Activated naive CD8-positive, alpha-beta T cell treated with anti-CD3 and anti-CD28 coated beads, Interleukin-2, amount 10 ng/mL, durations not matched to agents 7 days and 5 days (primary cell): ENCODE results near the gene FAM3C. TPM values are rescaled to one million over a fixed set of nuclear protein-coding genes. Genes with fewer than 3 reads are reported as not detected.

ENCODE experiments used
- ATAC-seq: fragments of 150-1000 bp; cut with Tn5 transposase; one replicate; pipeline ENCODE4 v1.10.0; 2021; ENCODE audit warnings: low read depth, moderate library complexity
- POLR2A ChIA-PET: fragments of 350-600 bp; sonication (Branson Sonifier 250); formaldehyde crosslinking; loops from one replicate; lab custom pipeline; 2021; ENCODE audit warnings: antibody characterized with exemption; lab: Charles Lee
- DNase-seq: peaks from one replicate; pipeline ENCODE4 v3.0.0; 2021
- H3K27ac Mint-ChIP-seq: one replicate; pipeline ENCODE4 v1.8.0; 2022; ENCODE audit warnings: mild to moderate bottlenecking, mixed read lengths
- H3K27me3 Mint-ChIP-seq: one replicate; pipeline ENCODE4 v1.8.0; 2022; ENCODE audit warnings: mild to moderate bottlenecking, moderate library complexity, mixed read lengths
- H3K36me3 Mint-ChIP-seq: one replicate; pipeline ENCODE4 v1.8.0; 2021; ENCODE audit warnings: mild to moderate bottlenecking, mixed read lengths
- H3K4me1 Mint-ChIP-seq: one replicate; pipeline ENCODE4 v1.8.0; 2021; ENCODE audit warnings: mixed read lengths
- H3K4me3 Mint-ChIP-seq: one replicate; pipeline ENCODE4 v1.8.0; 2022; ENCODE audit warnings: mild to moderate bottlenecking, moderate library complexity, mixed read lengths
- H3K9me3 Mint-ChIP-seq: one replicate; pipeline ENCODE4 v1.8.0; 2021; ENCODE audit warnings: mixed read lengths
- total RNA-seq, 2 experiments: library from RNA; stranded (reverse); gene quantifications; one replicate each; pipeline ENCODE4 v1.2.3, GENCODE V29; 2021

The FAM3C gene
- total RNA-seq, 2 experiments from 2014 or later: 21.4 to 21.8 TPM

DNA sequence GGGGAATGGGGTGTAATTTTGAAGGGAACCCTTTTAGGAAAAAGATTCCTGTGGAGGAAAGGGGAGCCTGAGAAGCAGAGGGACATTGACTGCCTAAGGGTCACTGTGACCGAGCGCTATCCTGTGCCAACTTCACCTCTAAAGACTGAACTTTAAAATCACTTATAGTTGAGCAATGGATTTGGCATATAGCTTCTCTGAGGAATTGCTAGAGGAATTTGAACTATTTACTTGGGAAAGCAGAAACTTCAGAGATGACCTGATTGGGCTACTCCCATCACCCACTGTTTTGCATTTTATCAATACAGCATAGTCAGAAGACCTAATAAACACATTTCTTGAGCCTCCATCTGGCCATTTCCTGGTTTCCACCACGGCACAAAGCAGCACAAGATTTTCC, 91.0 kb downstream of the FAM3C start:
- H3K4me3 Mint-ChIP-seq: no peak overlapping the region
- peaks cover 6% of the 10 kb centered on the region for H3K27me3 Mint-ChIP-seq
- H3K27ac Mint-ChIP-seq: no peak overlapping the region
- no peaks in the 10 kb centered on the region for H3K9me3 Mint-ChIP-seq
- H3K4me1 Mint-ChIP-seq: no peaks in the 10 kb centered on the region
- DNase-seq: no peak
- POLR2A ChIA-PET: no interaction called here
- no peak for ATAC-seq
- H3K36me3 Mint-ChIP-seq: no peaks in the 10 kb centered on the region

DNA sequence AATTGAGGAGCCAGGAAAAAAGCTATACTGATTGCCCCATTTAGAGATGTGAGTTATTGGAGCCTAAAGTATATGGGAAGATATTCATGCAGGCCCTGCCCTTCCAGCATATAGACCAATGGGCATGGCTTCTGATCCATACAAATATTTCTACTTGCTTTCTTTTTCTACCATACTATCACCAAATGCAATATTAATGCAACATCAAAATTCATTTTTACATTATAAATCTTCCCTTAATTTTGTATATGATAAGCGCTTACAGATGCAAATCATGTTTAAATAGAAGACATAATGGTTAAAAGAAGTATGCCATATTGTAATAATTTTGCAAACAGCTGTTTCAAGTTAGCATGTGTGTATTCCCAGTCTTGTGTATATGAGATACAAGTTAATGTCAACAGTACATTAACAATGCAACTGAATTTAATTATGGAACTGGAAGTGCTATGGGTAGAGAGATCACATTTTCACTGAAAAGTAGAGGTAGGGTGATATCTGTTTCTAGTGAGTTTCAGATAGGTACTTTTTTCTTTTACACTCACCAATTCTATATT, 91.9 kb downstream of the FAM3C start:
- ATAC-seq (no peak), DNase-seq (no peak)
- Mint-ChIP-seq H3K36me3 (no peaks in the 10 kb centered on the region), H3K4me3 (no peak overlapping the region), H3K9me3 (no peaks in the 10 kb centered on the region), H3K27me3 (peaks cover 6% of the 10 kb centered on the region), H3K27ac (no peak overlapping the region), H3K4me1 (no peaks in the 10 kb centered on the region)
- POLR2A ChIA-PET: no interaction called here

DNA sequence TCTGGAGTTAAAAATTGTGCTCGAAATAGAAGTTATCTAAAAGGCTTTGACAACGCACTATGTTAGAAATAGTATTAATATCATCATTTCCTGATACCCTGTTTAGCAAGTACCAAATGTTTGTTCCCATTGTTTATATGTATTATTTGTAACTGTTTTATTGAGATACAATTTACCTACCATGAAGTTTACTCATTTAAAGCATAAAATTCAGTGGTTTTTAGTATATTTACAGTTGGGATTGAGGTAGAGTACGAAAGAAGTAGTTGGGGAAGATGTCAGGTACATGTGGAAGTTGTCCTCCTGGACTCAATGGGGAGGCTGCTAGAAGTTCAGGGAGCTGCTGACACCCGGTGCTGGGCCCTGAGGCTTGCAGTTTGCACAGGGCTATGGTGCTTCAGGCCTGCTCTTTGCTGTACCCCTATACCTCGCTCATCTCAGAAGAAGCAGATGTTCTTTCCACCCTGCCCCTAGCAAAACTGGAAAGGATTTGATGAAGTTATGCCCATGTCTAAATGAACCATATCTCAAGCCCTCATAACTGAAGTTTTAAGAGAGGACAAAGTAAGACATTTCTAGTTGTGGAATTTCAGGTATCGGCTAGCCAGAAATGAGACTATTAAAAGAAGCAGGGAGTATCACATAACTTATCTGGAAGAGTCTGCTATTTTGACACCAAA, 92.5 kb downstream of the FAM3C start:
- H3K36me3 Mint-ChIP-seq: no peaks in the 10 kb centered on the region
- no peaks in the 10 kb centered on the region for H3K4me1 Mint-ChIP-seq
- H3K27ac Mint-ChIP-seq: no peak overlapping the region
- no peak for DNase-seq
- H3K9me3 Mint-ChIP-seq: no peaks in the 10 kb centered on the region
- ATAC-seq: no peak
- POLR2A ChIA-PET: no interaction called here
- no peak overlapping the region for H3K4me3 Mint-ChIP-seq
- peaks cover 6% of the 10 kb centered on the region for H3K27me3 Mint-ChIP-seq

DNA sequence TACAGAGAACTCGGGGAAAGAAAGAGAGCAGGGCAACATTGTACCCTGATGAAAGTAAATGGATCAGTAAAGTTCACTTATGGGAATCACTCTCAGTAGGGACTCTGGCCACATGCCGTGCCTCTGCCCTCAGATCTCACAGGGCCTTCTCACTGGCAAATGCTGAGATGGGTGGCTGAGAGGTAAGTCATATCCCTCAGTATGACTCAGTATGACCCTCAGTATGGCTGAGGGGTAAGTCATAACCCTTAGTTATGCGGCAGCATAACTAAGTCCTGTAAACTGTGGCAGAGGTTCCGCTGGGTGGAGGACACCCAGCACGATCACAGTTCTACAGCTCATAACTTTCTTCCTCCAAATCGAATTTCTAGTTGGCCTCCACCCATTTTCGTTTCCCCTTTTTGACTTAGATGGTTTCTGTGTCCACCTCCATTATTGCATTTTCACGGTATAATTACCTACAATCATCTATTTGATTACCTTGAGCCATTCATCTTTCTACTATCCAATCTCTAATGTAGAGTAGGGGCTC, 93.8 kb downstream of the FAM3C start:
- POLR2A ChIA-PET: no interaction called here
- ATAC-seq: no peak
- peaks cover 6% of the 10 kb centered on the region for H3K27me3 Mint-ChIP-seq

DNA sequence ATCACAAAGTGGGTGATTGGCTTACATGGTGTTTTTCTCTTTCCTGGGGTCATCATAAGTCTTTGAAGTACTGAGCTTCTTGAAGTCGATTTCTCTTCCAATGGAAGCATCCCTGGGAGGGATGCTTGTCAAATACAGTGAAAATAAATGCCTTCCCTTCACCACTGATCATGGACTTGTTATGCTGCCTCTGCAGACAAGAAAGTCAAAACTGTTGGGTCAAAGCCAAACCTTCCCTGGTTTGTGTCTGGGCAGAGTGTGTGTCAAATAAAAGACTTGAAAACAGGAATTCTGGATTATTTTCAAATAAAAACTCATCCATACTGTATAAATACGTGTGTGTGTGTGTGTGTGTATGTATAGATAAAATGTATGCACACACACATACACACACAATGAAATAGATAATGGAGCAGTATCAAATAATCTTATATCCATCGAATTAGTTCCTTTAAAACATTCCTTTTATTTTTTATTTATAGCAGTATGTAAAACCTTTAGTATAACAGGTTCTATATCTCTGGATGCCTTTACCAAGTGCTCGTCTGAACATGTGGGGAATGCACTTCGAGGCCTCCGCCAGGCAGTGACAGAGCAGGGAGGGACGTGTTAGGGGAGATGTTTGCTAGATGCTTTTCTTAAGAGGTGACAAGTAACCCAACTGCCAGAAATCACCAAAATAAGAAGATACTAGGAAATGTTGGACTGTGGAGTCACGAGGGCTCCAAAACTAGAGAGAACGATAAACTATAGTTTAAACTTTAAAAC, 94.5 kb downstream of the FAM3C start:
- no peak for ATAC-seq
- H3K9me3 Mint-ChIP-seq: no peaks in the 10 kb centered on the region
- no peak for DNase-seq
- no peaks in the 10 kb centered on the region for H3K4me1 Mint-ChIP-seq
- POLR2A ChIA-PET: no interaction called here
- H3K36me3 Mint-ChIP-seq: no peaks in the 10 kb centered on the region
- peaks cover 6% of the 10 kb centered on the region for H3K27me3 Mint-ChIP-seq
- no peak overlapping the region for H3K4me3 Mint-ChIP-seq
- H3K27ac Mint-ChIP-seq: no peak overlapping the region

More for the DNA sequence above, 93.8 kb downstream of the FAM3C start:
- H3K4me3 Mint-ChIP-seq: no peak overlapping the region
- no peak for DNase-seq
- no peak overlapping the region for H3K27ac Mint-ChIP-seq
- no peaks in the 10 kb centered on the region for H3K4me1 Mint-ChIP-seq
- H3K36me3 Mint-ChIP-seq: no peaks in the 10 kb centered on the region
- no peaks in the 10 kb centered on the region for H3K9me3 Mint-ChIP-seq

DNA sequence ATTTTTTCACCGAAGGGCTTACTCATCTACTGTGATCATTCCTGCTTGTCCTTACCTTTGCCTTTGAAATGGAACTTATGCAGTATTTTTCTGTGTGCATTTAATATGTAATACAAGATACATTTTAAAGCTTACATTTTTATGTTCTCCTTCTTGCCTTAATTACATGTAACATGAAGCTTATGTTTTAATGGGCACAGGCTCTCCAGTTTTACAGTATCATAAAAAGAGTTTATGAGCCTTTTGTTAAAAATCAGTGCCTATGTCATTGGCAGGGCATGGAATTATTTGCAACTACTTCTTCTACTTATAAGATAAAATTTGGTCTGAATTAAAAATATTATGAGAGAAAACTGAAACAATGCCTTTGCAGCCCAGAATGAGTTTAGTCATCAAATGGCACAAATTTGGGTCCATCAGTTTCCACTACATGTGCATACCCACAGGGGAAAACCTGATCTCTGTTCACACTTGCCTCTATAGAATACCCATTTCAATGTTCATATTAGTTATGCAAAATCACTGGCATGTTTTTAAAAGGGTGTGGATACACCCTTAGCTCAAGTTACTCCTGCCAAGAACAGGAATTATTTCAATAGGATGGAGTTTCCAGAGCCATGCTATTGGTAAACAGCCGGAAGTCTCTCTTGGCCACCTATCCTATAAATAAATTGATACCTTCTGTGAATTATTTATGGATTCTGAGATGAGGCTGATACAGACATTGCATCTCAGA, 95.3 kb downstream of the FAM3C start:
- POLR2A ChIA-PET: no interaction called here
- no peaks in the 10 kb centered on the region for H3K9me3 Mint-ChIP-seq
- DNase-seq (no peak), ATAC-seq (no peak)
- peaks cover 4% of the 10 kb centered on the region for H3K27me3 Mint-ChIP-seq
- H3K4me1 Mint-ChIP-seq: no peaks in the 10 kb centered on the region
- no peak overlapping the region for H3K27ac Mint-ChIP-seq
- H3K36me3 Mint-ChIP-seq: no peaks in the 10 kb centered on the region
- no peak overlapping the region for H3K4me3 Mint-ChIP-seq

Other genes starting within 250 kb of the FAM3C start
- gene WNT16, start 67.3 kb downstream of the FAM3C start, total RNA-seq: not detected